NCI-H2171 (cell line): ENCODE results near the gene CCDC187.

Source experiments
- DNase-seq: peaks from one replicate; lab custom pipeline; 2025; lab: John Stamatoyannopoulos, UW

The CCDC187 gene

GRCh38 chr9:136206602-136207275, 97.2 kb downstream of the CCDC187 start:
- DNase-seq, result no peak

GRCh38 chr9:136205707-136205992, 98.2 kb downstream of the CCDC187 start:
- no peak for DNase-seq

GRCh38 chr9:136204838-136205706, 98.8 kb downstream of the CCDC187 start, which contains the start of gene LHX3:
TSS of gene LHX3 (minus strand) at chr9:136205128. CDS start at chr9:136205012, 116 bp downstream.
- no peak for DNase-seq

GRCh38 chr9:136204145-136204805, 99.6 kb downstream of the CCDC187 start:
- no peak for DNase-seq

GRCh38 chr9:136203408-136204144, 100.3 kb downstream of the CCDC187 start:
- DNase-seq, result no peak

GRCh38 chr9:136202454-136203407, 101.2 kb downstream of the CCDC187 start:
- no peak for DNase-seq

GRCh38 chr9:136201609-136202453, 102.1 kb downstream of the CCDC187 start:
- DNase-seq, result no peak

GRCh38 chr9:136201174-136201573, 102.7 kb downstream of the CCDC187 start:
- DNase-seq, result no peak

GRCh38 chr9:136200424-136200823, 103.5 kb downstream of the CCDC187 start:
- no peak for DNase-seq
